Bronchial epithelial cell (primary cell): Measurements from ENCODE around the gene RPL6. TPM values are rescaled to one million over a fixed set of nuclear protein-coding genes. Genes with fewer than 3 reads are reported as not detected.

Source experiments
- DNase-seq: peaks from one replicate; pipeline ENCODE4 v3.0.0-alpha.2; 2010; ENCODE audit warnings: low read depth
- FAIRE-seq: peaks from 2 replicates; lab custom pipeline; 2011; peaks lifted over from hg19 to GRCh38; lab: Jason Lieb, UNC
- H3K27me3 ChIP-seq: 2 replicates; pipeline ENCODE4 v1.5.1; 2011; ENCODE audit warnings: low read length; ENCODE audit not compliant: control insufficient read depth, insufficient read depth
- H3K36me3 ChIP-seq: 2 replicates; pipeline ENCODE4 v1.5.1; 2011; ENCODE audit warnings: low read length; ENCODE audit not compliant: control insufficient read depth, insufficient read depth
- H3K4me3 ChIP-seq: 2 replicates; pipeline ENCODE4 v1.5.1; 2011; ENCODE audit warnings: mild to moderate bottlenecking, low read depth, low read length, control low read depth
- total RNA-seq: library from RNA; depleted of rRNA; stranded (reverse); fragments of >200 nt; gene quantifications from 2 replicates; pipeline ENCODE4 v1.2.1, GENCODE V29; 2014
- TF ChIP-seq, protein P1 (sequence below): IDR thresholded peaks from 2 replicates; pipeline ENCODE4 v1.5.1; 2011; ENCODE audit warnings: mild to moderate bottlenecking, moderate library complexity, low read length, control low read depth, inconsistent platforms; ENCODE audit not compliant: insufficient read depth, severe bottlenecking

The RPL6 gene
- total RNA-seq, 1 donor from 2014 or later = 1,320 TPM

DNA sequence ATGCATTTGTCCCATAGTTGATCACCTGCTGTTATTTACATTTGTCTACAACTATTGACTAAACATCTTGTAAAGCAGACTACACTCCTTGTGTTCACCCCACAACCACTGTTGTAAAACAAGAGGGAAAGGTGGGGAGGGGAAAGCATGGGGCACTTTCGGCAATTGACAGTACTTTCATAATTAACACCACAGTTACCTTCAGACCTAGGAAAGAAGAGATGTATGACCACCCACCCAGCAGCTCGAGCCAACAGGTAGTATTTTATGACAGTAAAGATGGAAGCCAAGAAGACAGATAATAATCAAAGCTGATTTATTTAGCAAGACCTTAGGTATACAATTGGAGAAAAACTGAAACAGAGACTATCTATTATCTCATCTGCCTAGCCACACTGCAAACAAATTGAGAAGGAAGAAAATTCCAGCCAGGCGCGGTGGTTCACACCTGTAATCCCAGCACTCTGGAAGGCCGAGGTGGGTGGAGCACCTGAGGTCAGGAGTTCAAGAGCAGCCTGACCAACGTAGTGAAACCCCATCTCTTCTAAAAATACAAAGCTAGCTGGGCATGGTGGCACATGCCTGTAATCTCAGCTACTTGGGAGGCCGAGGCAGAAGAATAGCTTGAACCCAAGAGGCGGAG is 38.4 kb downstream of the RPL6 start:
- no peak for FAIRE-seq
- no peaks in the 10 kb centered on the region for H3K27me3 ChIP-seq
- H3K4me3 ChIP-seq = no peak overlapping the region
- no peak for DNase-seq
- TF ChIP-seq, protein P1, sequence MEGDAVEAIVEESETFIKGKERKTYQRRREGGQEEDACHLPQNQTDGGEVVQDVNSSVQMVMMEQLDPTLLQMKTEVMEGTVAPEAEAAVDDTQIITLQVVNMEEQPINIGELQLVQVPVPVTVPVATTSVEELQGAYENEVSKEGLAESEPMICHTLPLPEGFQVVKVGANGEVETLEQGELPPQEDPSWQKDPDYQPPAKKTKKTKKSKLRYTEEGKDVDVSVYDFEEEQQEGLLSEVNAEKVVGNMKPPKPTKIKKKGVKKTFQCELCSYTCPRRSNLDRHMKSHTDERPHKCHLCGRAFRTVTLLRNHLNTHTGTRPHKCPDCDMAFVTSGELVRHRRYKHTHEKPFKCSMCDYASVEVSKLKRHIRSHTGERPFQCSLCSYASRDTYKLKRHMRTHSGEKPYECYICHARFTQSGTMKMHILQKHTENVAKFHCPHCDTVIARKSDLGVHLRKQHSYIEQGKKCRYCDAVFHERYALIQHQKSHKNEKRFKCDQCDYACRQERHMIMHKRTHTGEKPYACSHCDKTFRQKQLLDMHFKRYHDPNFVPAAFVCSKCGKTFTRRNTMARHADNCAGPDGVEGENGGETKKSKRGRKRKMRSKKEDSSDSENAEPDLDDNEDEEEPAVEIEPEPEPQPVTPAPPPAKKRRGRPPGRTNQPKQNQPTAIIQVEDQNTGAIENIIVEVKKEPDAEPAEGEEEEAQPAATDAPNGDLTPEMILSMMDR = no peak
- H3K36me3 ChIP-seq = no peaks in the 10 kb centered on the region

DNA sequence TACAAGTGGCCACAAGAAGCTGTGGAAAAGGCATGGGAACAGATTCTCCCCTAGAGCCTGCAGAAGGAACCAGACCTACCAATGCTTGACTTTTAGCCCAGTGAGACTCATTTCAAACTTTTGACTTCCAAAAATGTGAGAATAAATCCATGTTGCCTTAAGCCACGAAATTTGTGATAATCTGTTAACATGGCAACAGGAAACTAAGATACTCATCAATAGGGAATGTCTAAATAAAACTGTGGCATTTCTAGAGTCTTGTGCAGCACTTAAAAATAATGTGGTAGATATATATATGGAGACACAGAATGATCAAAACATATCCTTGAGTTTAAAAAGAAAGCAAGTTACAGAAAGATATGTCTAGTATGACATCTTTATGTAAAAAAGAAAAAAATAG is 39.2 kb downstream of the RPL6 start:
- Histone ChIP-seq H3K4me3 (no peak overlapping the region), H3K27me3 (no peaks in the 10 kb centered on the region), H3K36me3 (no peaks in the 10 kb centered on the region)
- no peak for DNase-seq
- TF ChIP-seq, protein P1 = no peak
- no peak for FAIRE-seq

DNA sequence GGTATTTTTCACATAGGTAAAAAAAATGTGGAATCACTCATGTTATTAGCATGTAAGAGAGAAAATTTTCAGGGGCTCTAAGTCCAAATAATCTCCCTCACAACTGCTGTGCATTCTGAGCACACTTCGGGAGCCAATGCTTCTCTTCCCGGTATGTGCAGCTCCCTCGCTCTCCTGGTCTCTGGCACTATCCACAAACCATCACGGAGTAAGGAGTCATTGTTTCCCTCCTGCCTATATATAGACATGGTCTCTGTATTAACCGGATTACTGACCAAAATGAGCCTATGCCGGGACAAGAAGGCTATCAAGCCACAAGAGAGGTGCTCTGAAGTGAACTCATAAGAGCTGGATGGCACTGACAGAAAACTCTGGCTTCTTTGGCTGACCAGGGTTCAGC is 40.5 kb downstream of the RPL6 start:
- no peak for FAIRE-seq
- DNase-seq = no peak
- TF ChIP-seq, protein P1 = no peak

DNA sequence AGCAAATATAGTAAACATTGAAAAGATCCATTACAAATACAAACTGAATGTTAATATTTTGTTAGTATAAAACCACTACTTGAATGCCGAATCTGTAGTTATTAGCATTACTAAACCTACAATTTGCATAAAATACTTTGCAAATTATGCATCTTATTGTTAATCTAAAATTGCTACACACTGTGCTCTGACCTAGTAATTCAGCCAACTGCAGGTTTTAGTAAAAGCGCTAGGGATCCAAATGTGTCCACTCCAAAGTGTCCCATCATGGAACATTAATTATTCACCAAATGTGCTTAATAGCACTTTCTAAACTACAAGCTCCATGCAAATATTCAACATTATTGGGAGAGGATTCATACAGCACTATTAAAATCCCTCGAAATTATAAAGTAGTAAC is 41.4 kb downstream of the RPL6 start:
- FAIRE-seq (no peak), DNase-seq (no peak)
- TF ChIP-seq, protein P1 = no peak
- no peak overlapping the region for H3K4me3 ChIP-seq
- no peaks in the 10 kb centered on the region for H3K27me3 ChIP-seq
- H3K36me3 ChIP-seq = no peaks in the 10 kb centered on the region

More for the DNA sequence above, 40.5 kb downstream of the RPL6 start:
- no peaks in the 10 kb centered on the region for H3K36me3 ChIP-seq
- H3K4me3 ChIP-seq = no peak overlapping the region
- no peaks in the 10 kb centered on the region for H3K27me3 ChIP-seq

DNA sequence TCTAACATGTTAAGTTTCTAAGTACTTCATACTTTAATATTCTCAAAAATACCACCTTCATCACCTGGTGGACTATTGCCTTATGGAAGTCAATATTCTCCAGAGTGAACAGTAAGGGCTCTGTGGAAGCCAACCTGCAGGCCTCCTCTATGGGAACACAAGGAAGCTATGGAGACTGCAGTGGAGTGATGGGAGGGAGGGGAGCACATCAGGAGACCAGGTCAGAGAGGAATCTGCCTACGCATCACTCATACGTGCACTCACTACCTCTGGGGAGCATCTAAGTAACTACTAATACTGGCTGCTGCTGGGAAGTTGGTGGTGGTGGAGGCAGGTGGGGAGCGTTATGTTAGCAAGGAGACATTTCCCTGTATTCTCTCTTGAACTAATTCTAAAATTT is 47.1 kb downstream of the RPL6 start:
- Histone ChIP-seq H3K4me3 (no peak overlapping the region), H3K36me3 (no peaks in the 10 kb centered on the region), H3K27me3 (no peaks in the 10 kb centered on the region)
- TF ChIP-seq, protein P1 = no peak
- DNase-seq (no peak), FAIRE-seq (no peak)

DNA sequence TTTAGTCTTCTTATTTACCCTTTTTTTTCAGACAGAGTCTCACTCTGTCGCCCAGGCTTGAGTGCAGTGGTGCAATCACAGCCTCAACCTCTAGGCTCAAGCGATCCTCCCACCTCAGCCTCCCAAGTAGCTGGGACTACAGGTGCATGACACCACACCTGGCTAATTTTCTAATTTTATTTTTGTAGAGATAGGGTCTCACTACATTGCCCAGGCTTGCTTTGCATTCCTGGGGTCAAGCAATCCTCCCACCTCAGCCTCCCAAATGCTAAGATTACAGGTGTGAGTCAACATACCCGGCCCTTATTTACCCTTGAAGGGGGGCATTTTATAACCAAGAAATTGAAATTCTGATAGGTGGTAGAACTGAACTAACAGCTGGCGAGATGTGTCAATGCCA is 48.1 kb downstream of the RPL6 start:
- Histone ChIP-seq H3K4me3 (no peak overlapping the region), H3K27me3 (no peaks in the 10 kb centered on the region), H3K36me3 (no peaks in the 10 kb centered on the region)
- FAIRE-seq (no peak), DNase-seq (no peak)
- TF ChIP-seq, protein P1 = no peak
